ENCODE results near the gene ST8SIA6. TPM values are rescaled to one million over a fixed set of nuclear protein-coding genes. Genes with fewer than 3 reads are reported as not detected.

ST8SIA6 gene
- total RNA-seq, 1 donor from 2014 or later = 5.1 TPM

DNA sequence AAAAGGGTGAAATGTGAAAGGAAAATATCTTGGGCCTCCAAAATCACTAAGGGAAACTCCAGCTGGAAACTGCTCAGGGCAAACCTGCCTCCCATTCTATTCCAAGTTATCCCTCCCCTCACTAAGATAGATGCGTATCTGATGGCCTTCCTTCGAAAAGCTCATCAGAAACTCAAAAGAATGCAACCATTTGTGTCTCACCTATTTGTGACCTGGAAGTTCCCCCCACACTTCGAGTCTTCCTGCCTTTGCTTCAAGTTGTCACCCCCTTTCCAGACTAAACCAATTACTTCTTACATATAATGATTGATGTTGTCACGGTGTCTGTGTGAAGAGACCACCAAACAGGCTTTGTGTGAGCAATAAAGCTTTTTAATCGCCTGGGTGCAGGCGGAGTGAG is 69.3 kb downstream of the ST8SIA6 start:
- H4K20me1 ChIP-seq (ENCODE audit: low read depth) = no peaks in the 10 kb centered on the region
- no peaks in the 10 kb centered on the region for H3K79me2 ChIP-seq (ENCODE audit: low read depth)
- Mint-ChIP-seq H3K27me3 (ENCODE audit: insufficient read depth, low read depth) (peaks cover 6% of the 10 kb centered on the region), H3K27ac (no peak overlapping the region), H3K9me3 (peaks cover 6% of the 10 kb centered on the region), H3K4me3 (no peak overlapping the region), H3K4me1 (peaks cover 11% of the 10 kb centered on the region), H3K36me3 (no peaks in the 10 kb centered on the region)
- no peaks in the 10 kb centered on the region for H3K36me3 ChIP-seq
- H3F3A ChIP-seq (ENCODE audit: low read depth) = peaks cover 12% of the 10 kb centered on the region
- no peak for TF ChIP-seq CTCF (IDR thresholded peaks at IDR 0.05)
- TF ChIP-seq EZH2phosphoT487 (IDR thresholded peaks at IDR 0.05) = no peak
- TF ChIP-seq EZH2 (IDR thresholded peaks at IDR 0.05) = no peak
- no peaks in the 10 kb centered on the region for H3K9me3 ChIP-seq (ENCODE audit: low read depth)
- H2AFZ ChIP-seq (replicated peaks) = no peak overlapping the region
- no peaks in the 10 kb centered on the region for H3K27me3 ChIP-seq
- H3K9ac ChIP-seq = no peak overlapping the region
- peaks cover 16% of the 10 kb centered on the region for H3K4me1 ChIP-seq
- no peak overlapping the region for H3K4me2 ChIP-seq
- no peak overlapping the region for H3K4me3 ChIP-seq
- H3K27ac ChIP-seq = no peak overlapping the region
- no peak for DNase-seq (ENCODE audit: low spot score)

- H3K4me1 Mint-ChIP-seq = peaks cover 10% of the 10 kb centered on the region
- no peaks in the 10 kb centered on the region for H3K36me3 Mint-ChIP-seq
- Histone ChIP-seq H2AFZ (replicated peaks) (no peak overlapping the region), H4K20me1 (ENCODE audit: low read depth) (no peaks in the 10 kb centered on the region), H3K9me3 (ENCODE audit: low read depth) (no peaks in the 10 kb centered on the region), H3K79me2 (ENCODE audit: low read depth) (no peaks in the 10 kb centered on the region), H3F3A (ENCODE audit: low read depth) (peaks cover 12% of the 10 kb centered on the region), H3K4me2 (no peak overlapping the region), H3K27me3 (no peaks in the 10 kb centered on the region), H3K4me1 (peaks cover 15% of the 10 kb centered on the region), H3K4me3 (no peak overlapping the region), H3K36me3 (no peaks in the 10 kb centered on the region), H3K27ac (no peak overlapping the region), H3K9ac (no peak overlapping the region)
- DNase-seq (ENCODE audit: low spot score) = no peak
- no peak overlapping the region for H3K4me3 Mint-ChIP-seq
- TF ChIP-seq EZH2phosphoT487 (IDR thresholded peaks at IDR 0.05) (no peak), CTCF (IDR thresholded peaks at IDR 0.05) (no peak), EZH2 (IDR thresholded peaks at IDR 0.05) (no peak)
- peaks cover 6% of the 10 kb centered on the region for H3K27me3 Mint-ChIP-seq (ENCODE audit: insufficient read depth, low read depth)
- H3K27ac Mint-ChIP-seq = no peak overlapping the region
- peaks cover 6% of the 10 kb centered on the region for H3K9me3 Mint-ChIP-seq
These were observed 70.4 kb downstream of the ST8SIA6 start for GRCh38 chr10:17383801-17384555.

GRCh38 chr10:17381502-17382142 is 72.8 kb downstream of the ST8SIA6 start:
- Histone ChIP-seq H3K4me2 (no peak overlapping the region), H3K9me3 (ENCODE audit: low read depth) (no peaks in the 10 kb centered on the region), H3K9ac (no peak overlapping the region), H3K27me3 (no peaks in the 10 kb centered on the region), H2AFZ (replicated peaks) (no peak overlapping the region), H3F3A (ENCODE audit: low read depth) (no peaks in the 10 kb centered on the region), H3K4me1 (no peaks in the 10 kb centered on the region), H3K27ac (no peak overlapping the region), H4K20me1 (ENCODE audit: low read depth) (no peaks in the 10 kb centered on the region), H3K79me2 (ENCODE audit: low read depth) (no peaks in the 10 kb centered on the region), H3K36me3 (no peaks in the 10 kb centered on the region), H3K4me3 (no peak overlapping the region)
- no peaks in the 10 kb centered on the region for H3K36me3 Mint-ChIP-seq
- peaks cover 6% of the 10 kb centered on the region for H3K9me3 Mint-ChIP-seq
- H3K27ac Mint-ChIP-seq = no peak overlapping the region
- H3K4me1 Mint-ChIP-seq = no peaks in the 10 kb centered on the region
- no peak for DNase-seq (ENCODE audit: low spot score)
- H3K4me3 Mint-ChIP-seq = no peak overlapping the region
- TF ChIP-seq EZH2phosphoT487 (IDR thresholded peaks at IDR 0.05) = no peak
- no peak for TF ChIP-seq EZH2 (IDR thresholded peaks at IDR 0.05)
- TF ChIP-seq CTCF (IDR thresholded peaks at IDR 0.05) = no peak
- H3K27me3 Mint-ChIP-seq (ENCODE audit: insufficient read depth, low read depth) = peaks cover 10% of the 10 kb centered on the region
